GM11168 (cell line): ENCODE measurements around the gene LRMDA.

Source experiments
- in situ Hi-C: fragments of 300-500 bp; cut with MboI; formaldehyde crosslinking; loops from one replicate; pipeline ENCODE4 v1.12.0; 2022; ENCODE audit warnings: low sequenced_read_pairs; ENCODE audit not compliant: unreplicated experiment

LRMDA gene

GRCh38 chr10:76440426-76440825 is 1009.0 kb downstream of the LRMDA start:
- in situ Hi-C loops = no loop called here

GRCh38 chr10:76442113-76442512 is 1010.7 kb downstream of the LRMDA start:
- in situ Hi-C loops = no loop called here

GRCh38 chr10:76444034-76444800 is 1012.8 kb downstream of the LRMDA start:
- in situ Hi-C loops = no loop called here

- in situ Hi-C loops = no loop called here
Observed at GRCh38 chr10:76447578-76447977, 1016.2 kb downstream of the LRMDA start.

GRCh38 chr10:76451911-76452310 is 1020.5 kb downstream of the LRMDA start:
- in situ Hi-C loops = no loop called here

- in situ Hi-C loops = no loop called here
Observed at GRCh38 chr10:76453332-76453731, 1021.9 kb downstream of the LRMDA start.

GRCh38 chr10:76453997-76454396 is 1022.6 kb downstream of the LRMDA start:
- in situ Hi-C loops = no loop called here

GRCh38 chr10:76454506-76455140 is 1023.2 kb downstream of the LRMDA start:
- in situ Hi-C loops = no loop called here

- in situ Hi-C loops = no loop called here
Observed at GRCh38 chr10:76456197-76456596, 1024.8 kb downstream of the LRMDA start.

- in situ Hi-C loops = no loop called here
Observed at GRCh38 chr10:76459016-76459730, 1027.7 kb downstream of the LRMDA start.

- in situ Hi-C loops = no loop called here
Observed at GRCh38 chr10:76461024-76461423, 1029.6 kb downstream of the LRMDA start.

- in situ Hi-C loops = no loop called here
Observed at GRCh38 chr10:76463111-76463510, 1031.7 kb downstream of the LRMDA start.

GRCh38 chr10:76466836-76467503 is 1035.5 kb downstream of the LRMDA start:
- in situ Hi-C loops = no loop called here

GRCh38 chr10:76469675-76470074 is 1038.3 kb downstream of the LRMDA start:
- in situ Hi-C loops = no loop called here

GRCh38 chr10:76479103-76479790 is 1047.8 kb downstream of the LRMDA start:
- in situ Hi-C loops = no loop called here

- in situ Hi-C loops = no loop called here
Observed at GRCh38 chr10:76481178-76481577, 1049.8 kb downstream of the LRMDA start.

GRCh38 chr10:76487582-76487981 is 1056.2 kb downstream of the LRMDA start:
- in situ Hi-C loops = no loop called here

GRCh38 chr10:76488602-76489001 is 1057.2 kb downstream of the LRMDA start:
- in situ Hi-C loops = no loop called here

GRCh38 chr10:76491216-76491615 is 1059.8 kb downstream of the LRMDA start:
- in situ Hi-C loops = no loop called here

- in situ Hi-C loops = no loop called here
Observed at GRCh38 chr10:76492026-76492425, 1060.6 kb downstream of the LRMDA start.
